Left lung (tissue), 10 donors: ENCODE data around the gene STK39. TPM values are rescaled to one million over a fixed set of nuclear protein-coding genes. Genes with fewer than 3 reads are reported as not detected.

ENCODE experiments used
- ATAC-seq: fragments of 200-7000 bp; cut with Tn5 transposase; one replicate; pipeline ENCODE4 v1.9.1; 2020; ENCODE audit warnings: moderate library complexity
- DNase-seq, 4 donors: peaks; one replicate each; pipeline ENCODE4 v3.0.0-alpha.2; 2013 to 2020
- H3K27ac ChIP-seq, 2 donors: fragments of 200-600 bp; sonication (generic) in 1 of 2; one replicate each; pipeline versions ENCODE4 v1.5.0 to v1.8.0; 2020 to 2021
- H3K27me3 ChIP-seq, 2 donors: fragments of 200-600 bp; sonication (generic) in 1 of 2; one replicate each; pipeline versions ENCODE4 v1.5.0 to v1.8.0; 2020 to 2021
- H3K36me3 ChIP-seq, 2 donors: fragments of 200-600 bp; sonication (generic) in 1 of 2; one replicate each; pipeline versions ENCODE4 v1.5.0 to v1.8.0; 2020 to 2021
- H3K4me1 ChIP-seq, 2 donors: fragments of 200-600 bp; one replicate each; pipeline ENCODE4 v1.8.0; 2021
- H3K4me3 ChIP-seq, 2 donors: fragments of 200-600 bp; sonication (generic) in 1 of 2; one replicate each; pipeline versions ENCODE4 v1.5.0 to v1.8.0; 2020 to 2021; ENCODE audit warnings: mild to moderate bottlenecking in 1 of 2
- H3K9me3 ChIP-seq, 2 donors: fragments of 200-600 bp; sonication (generic) in 1 of 2; one replicate each; pipeline versions ENCODE4 v1.5.0 to v1.8.0; 2020 to 2021
- intact Hi-C, 2 donors: fragments of 100-400 bp; cut with DNase I; formaldehyde crosslinking; loops; one replicate each; pipeline versions ENCODE4 v1.11.2 to v1.14.2; 2022
- polyA plus RNA-seq, 6 donors: library from polyadenylated mRNA; unstranded; fragments of 120-200 nt; gene quantifications; one replicate each; pipeline ENCODE4 v1.2.1, GENCODE V29; 2013; ENCODE audit not compliant: insufficient read length in 6 of 6
- total RNA-seq, 2 donors: library from RNA; stranded (reverse); fragmentation: NEBNext Ultra II Directional; extraction: Animal tissue kit (Norgen Biotek cat#: 25700); gene quantifications; one replicate each; pipeline ENCODE4 v1.2.1, GENCODE V29; 2021
- TF ChIP-seq, protein P1 (sequence below), 2 donors: fragments of 200-600 bp; sonication (generic) in 1 of 2; IDR thresholded peaks; one replicate each; pipeline versions ENCODE4 v1.5.0 to v1.8.0; 2021; ENCODE audit warnings: antibody characterized with exemption in 2 of 2
- donor health status: DM: no; HTN: yes; CAD: no.
- donor health status: DM: no; HTN: no; CAD: no.

Gene STK39
- total and polyA plus RNA-seq, 8 donors = 15.7 to 31.3 (median 27.0) TPM

DNA sequence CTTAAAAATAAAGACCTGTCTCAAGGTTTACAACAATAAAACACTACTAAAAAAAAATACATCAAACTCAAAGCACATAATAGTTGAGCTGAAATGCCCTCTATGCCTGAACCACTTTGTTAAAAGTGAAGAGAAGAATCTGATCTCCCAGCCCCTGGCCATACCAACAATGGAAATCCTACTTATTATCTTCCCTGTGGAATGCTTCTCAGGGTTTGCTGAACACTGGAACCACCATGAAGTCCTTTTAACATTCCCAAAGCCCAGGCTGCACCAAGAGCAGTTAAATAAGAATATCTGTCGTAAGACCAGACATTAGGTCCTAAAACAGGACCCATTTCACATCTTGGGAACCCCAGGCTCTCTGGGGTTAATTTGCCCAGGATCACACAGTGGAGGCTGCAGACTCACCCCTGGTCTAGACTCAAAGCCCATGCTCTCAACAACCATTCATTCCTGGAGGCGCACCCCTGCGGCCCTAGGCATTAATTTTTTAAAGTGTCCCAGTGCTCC lies 285.8 kb downstream of the STK39 start:
- TF ChIP-seq, protein P1, sequence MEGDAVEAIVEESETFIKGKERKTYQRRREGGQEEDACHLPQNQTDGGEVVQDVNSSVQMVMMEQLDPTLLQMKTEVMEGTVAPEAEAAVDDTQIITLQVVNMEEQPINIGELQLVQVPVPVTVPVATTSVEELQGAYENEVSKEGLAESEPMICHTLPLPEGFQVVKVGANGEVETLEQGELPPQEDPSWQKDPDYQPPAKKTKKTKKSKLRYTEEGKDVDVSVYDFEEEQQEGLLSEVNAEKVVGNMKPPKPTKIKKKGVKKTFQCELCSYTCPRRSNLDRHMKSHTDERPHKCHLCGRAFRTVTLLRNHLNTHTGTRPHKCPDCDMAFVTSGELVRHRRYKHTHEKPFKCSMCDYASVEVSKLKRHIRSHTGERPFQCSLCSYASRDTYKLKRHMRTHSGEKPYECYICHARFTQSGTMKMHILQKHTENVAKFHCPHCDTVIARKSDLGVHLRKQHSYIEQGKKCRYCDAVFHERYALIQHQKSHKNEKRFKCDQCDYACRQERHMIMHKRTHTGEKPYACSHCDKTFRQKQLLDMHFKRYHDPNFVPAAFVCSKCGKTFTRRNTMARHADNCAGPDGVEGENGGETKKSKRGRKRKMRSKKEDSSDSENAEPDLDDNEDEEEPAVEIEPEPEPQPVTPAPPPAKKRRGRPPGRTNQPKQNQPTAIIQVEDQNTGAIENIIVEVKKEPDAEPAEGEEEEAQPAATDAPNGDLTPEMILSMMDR (IDR thresholded peaks at IDR 0.05) = no peak

DNA sequence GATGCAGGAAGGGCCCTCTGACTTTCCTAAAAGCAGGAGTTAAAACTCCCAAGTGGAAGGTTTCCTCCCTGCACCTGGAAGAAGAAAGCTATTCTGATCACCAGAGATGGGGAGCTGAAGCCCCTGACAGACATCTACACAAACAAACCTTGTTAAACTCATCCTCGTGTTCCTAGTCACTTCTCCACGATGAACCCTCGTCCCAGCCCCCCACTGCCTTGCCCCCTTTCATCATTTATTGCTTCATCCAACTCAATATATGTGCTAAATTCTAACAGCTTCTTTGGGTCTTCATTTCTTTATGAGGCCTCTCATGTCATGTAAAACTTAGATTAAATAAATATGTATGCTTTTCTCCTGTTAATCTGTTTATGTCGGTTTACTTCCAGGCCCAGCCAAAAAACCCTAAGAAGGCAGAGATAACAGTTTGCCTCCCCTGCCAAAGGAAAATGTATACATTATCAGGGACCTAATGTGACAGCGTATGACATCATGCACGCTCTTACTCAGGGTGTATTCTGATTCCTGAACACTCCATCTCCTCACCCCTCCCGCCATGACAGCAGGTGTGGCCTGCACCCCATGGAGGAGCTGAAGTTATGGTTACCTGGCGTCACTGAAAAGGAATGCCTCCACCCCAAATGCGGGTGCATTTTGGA lies 287.2 kb downstream of the STK39 start:
- Histone ChIP-seq H3K27ac (no peak overlapping the region), H3K36me3 (no peaks in the 10 kb centered on the region), H3K27me3 (no peaks in the 10 kb centered on the region), H3K9me3 (no peaks in the 10 kb centered on the region), H3K4me1 (no peaks in the 10 kb centered on the region), H3K4me3 (no peak overlapping the region)
- DNase-seq = no peak
- intact Hi-C loops = no loop called here
- TF ChIP-seq, protein P1 (IDR thresholded peaks at IDR 0.05) = no peak
- ATAC-seq = no peak

More for the DNA sequence above, 285.8 kb downstream of the STK39 start:
- Histone ChIP-seq H3K27me3 (no peaks in the 10 kb centered on the region), H3K4me3 (no peak overlapping the region), H3K27ac (no peak overlapping the region), H3K9me3 (no peaks in the 10 kb centered on the region), H3K4me1 (no peaks in the 10 kb centered on the region), H3K36me3 (no peaks in the 10 kb centered on the region)
- intact Hi-C loops = no loop called here
- ATAC-seq = no peak
- no peak for DNase-seq

DNA sequence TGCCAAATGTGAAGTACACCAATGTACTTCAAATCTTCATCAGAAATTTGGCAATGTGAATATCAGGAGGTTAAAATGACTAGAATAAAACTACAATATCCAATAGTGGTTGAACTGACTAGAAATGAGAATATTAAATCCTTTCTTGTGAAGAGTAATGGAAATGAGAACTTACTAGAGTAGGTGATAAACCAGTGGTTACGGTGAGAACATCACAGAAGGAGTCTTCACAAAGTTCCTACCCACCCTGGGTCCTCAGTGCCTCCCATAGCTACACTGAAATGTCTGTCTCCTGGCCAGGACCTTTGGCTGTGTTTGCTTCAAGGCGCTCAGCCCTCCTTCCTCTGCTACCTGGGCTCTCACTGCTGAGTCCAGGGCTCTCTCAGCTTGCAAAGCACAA lies 289.7 kb downstream of the STK39 start:
- no peaks in the 10 kb centered on the region for H3K36me3 ChIP-seq
- TF ChIP-seq, protein P1 (IDR thresholded peaks at IDR 0.05) = no peak
- no peaks in the 10 kb centered on the region for H3K4me1 ChIP-seq
- H3K9me3 ChIP-seq = no peaks in the 10 kb centered on the region
- ATAC-seq = no peak
- no peaks in the 10 kb centered on the region for H3K27me3 ChIP-seq
- no peak overlapping the region for H3K4me3 ChIP-seq
- H3K27ac ChIP-seq = no peak overlapping the region
- intact Hi-C loops = no loop called here
- DNase-seq = no peak

DNA sequence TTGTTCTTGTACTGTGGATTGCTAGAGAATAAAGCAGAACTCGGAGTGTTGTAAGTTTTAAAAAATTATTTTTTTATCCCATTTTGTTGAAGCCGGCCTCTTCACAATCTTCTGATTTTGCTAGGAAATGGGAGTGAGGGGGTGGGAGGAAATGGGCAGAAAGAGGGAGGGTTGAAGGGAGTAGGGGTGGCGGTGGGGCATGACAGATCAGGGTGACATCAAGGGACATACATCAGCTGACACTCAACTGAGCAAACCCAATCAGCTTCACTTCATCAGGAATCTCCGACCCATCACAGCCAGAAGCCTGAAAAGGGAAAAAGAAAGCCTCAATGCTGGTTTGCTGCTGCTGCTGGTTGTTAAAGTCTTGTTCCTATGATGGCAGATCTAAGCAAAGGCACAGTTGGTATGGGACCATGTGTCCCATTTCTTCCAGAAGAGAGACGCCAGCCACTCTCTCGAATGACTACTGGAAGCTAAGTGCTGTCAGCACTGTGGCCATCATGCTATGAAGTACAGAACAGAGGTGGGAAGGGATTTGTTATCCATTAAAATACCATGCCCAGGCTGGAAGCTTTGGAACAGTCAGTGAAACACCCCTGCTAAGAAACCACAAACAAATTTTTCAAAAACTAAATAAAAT lies 292.0 kb downstream of the STK39 start:
- no peak for ATAC-seq
- no peaks in the 10 kb centered on the region for H3K4me1 ChIP-seq
- intact Hi-C loops = no loop called here

DNA sequence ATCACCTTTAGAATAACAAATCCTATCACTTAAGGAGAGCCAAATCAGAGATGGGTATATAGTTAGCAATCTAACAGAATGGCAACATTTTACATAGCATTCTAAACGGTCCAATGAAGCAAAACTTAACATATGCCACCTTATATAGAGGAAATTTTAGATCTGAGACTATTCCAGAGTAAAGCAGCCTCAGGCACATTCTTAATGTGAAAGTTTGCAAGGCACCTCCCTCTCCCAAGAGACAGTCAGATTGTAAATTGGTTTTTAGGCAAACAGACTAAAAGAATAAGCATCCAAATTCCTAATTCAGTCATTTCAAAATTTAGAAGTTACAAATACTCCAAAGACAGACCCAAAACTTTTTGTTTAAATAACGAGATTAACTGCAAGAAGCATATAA lies 292.9 kb downstream of the STK39 start:
- TF ChIP-seq, protein P1 (IDR thresholded peaks at IDR 0.05) = no peak

More for the DNA sequence above, 292.0 kb downstream of the STK39 start:
- H3K9me3 ChIP-seq = no peaks in the 10 kb centered on the region
- TF ChIP-seq, protein P1 (IDR thresholded peaks at IDR 0.05) = no peak
- H3K27me3 ChIP-seq = no peaks in the 10 kb centered on the region
- no peak for DNase-seq
- no peaks in the 10 kb centered on the region for H3K36me3 ChIP-seq
- H3K4me3 ChIP-seq = no peak overlapping the region
- H3K27ac ChIP-seq = no peak overlapping the region

More for the DNA sequence above, 292.9 kb downstream of the STK39 start:
- H3K9me3 ChIP-seq = no peaks in the 10 kb centered on the region
- DNase-seq = no peak
- H3K36me3 ChIP-seq = no peaks in the 10 kb centered on the region
- H3K4me1 ChIP-seq = no peaks in the 10 kb centered on the region
- no peaks in the 10 kb centered on the region for H3K27me3 ChIP-seq
- H3K4me3 ChIP-seq = no peak overlapping the region
- no peak overlapping the region for H3K27ac ChIP-seq
- intact Hi-C loops = no loop called here
- no peak for ATAC-seq
